Measurements from ENCODE around the gene FHL2. TPM values are rescaled to one million over a fixed set of nuclear protein-coding genes. Genes with fewer than 3 reads are reported as not detected.
A peak's percentile ranks its signal among the peaks of the same experiment; 100 is the strongest.

The FHL2 gene
- total and polyA plus RNA-seq, 2 experiments from 2014 or later, result 612 to 1,288 TPM

- Histone ChIP-seq H3K36me3 (no peaks in the 10 kb centered on the region), H3K4me3 (no peak overlapping the region), H3K9me3 (ENCODE audit: low read depth) (no peaks in the 10 kb centered on the region), H3K4me1 (ENCODE audit: low read depth) (peaks cover 44% of the 10 kb centered on the region), H3K27me3 (no peaks in the 10 kb centered on the region), H3K27ac (peak overlapping the region; percentile 64)
- no peak for DNase-seq (ENCODE audit: low read depth in 1 of 2, low spot score in 1 of 2)
- TF ChIP-seq, protein P1, sequence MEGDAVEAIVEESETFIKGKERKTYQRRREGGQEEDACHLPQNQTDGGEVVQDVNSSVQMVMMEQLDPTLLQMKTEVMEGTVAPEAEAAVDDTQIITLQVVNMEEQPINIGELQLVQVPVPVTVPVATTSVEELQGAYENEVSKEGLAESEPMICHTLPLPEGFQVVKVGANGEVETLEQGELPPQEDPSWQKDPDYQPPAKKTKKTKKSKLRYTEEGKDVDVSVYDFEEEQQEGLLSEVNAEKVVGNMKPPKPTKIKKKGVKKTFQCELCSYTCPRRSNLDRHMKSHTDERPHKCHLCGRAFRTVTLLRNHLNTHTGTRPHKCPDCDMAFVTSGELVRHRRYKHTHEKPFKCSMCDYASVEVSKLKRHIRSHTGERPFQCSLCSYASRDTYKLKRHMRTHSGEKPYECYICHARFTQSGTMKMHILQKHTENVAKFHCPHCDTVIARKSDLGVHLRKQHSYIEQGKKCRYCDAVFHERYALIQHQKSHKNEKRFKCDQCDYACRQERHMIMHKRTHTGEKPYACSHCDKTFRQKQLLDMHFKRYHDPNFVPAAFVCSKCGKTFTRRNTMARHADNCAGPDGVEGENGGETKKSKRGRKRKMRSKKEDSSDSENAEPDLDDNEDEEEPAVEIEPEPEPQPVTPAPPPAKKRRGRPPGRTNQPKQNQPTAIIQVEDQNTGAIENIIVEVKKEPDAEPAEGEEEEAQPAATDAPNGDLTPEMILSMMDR (IDR thresholded peaks at IDR 0.05; ENCODE audit: low read depth, low read length), result no peak
These were observed 45.1 kb upstream of the FHL2 start for GRCh38 chr2:105443617-105444598.

DNA sequence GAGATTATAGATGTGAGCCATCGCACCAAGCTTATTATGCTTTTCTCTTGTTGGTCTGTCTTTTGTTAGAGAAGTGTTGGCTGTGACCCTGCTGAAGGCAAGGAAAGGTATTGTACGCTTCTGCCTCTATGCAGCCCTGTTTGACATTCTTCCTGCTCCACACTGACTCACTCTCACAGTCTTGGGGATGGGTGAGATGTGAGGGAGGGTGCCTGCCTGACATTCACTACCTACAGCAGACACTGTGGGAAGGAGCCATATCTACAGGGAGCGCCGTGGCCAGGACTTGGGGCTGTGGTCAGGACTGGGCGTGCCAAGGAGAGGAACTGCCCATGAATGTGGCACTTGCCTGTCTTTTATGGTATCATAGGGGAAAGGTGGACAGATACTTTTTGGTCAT is 43.9 kb upstream of the FHL2 start:
- no peak for DNase-seq (ENCODE audit: low read depth in 1 of 2, low spot score in 1 of 2)
- no peak overlapping the region for H3K4me3 ChIP-seq
- no peaks in the 10 kb centered on the region for H3K36me3 ChIP-seq
- no peak overlapping the region for H3K27ac ChIP-seq
- TF ChIP-seq, protein P1 (IDR thresholded peaks at IDR 0.05; ENCODE audit: low read depth, low read length), result no peak
- H3K9me3 ChIP-seq (ENCODE audit: low read depth), result no peaks in the 10 kb centered on the region
- H3K4me1 ChIP-seq (ENCODE audit: low read depth), result peaks cover 42% of the 10 kb centered on the region
- no peaks in the 10 kb centered on the region for H3K27me3 ChIP-seq

DNA sequence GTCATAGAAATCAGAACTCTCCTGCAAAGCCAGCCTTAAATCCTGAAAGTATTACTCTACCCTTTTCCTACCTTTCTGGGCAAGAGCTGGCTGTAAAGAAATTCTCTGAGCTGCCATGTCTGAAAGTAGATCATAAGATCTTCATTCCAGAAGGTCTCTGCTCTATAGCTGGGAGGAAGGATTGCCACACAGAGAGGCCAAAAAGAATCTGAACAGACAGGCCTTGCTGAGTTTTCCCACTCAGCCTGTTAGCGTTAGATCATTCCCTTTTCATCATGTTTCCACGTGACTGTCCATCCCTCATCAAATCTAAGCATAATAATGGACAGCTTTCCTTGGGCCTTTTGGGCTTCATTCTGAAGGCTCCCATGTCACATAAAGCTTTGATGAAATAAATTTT is 43.2 kb upstream of the FHL2 start:
- Histone ChIP-seq H3K9me3 (ENCODE audit: low read depth) (no peaks in the 10 kb centered on the region), H3K27ac (no peak overlapping the region), H3K36me3 (no peaks in the 10 kb centered on the region), H3K27me3 (no peaks in the 10 kb centered on the region), H3K4me1 (ENCODE audit: low read depth) (peaks cover 42% of the 10 kb centered on the region), H3K4me3 (no peak overlapping the region)
- TF ChIP-seq, protein P1 (IDR thresholded peaks at IDR 0.05; ENCODE audit: low read depth, low read length), result no peak
- no peak for DNase-seq (ENCODE audit: low read depth in 1 of 2, low spot score in 1 of 2)

DNA sequence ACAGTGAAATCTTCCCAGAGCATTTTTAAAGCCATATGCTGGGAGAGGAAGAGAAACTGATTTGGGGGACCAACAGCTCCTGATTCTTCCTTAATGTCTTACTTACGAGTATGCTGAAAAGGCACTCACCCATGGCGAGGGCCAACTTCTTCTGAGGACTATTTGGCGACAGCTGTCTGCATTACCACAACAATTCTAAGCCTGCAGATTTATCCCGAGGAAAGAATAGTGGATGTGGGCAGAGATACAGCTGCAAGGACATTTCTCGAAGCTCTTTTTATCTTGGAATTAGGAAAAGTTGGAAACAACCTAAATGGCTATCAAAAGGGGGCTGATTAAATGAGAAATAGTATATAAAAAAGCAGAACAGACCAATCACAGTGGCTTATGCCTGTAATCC is 40.3 kb upstream of the FHL2 start:
- Histone ChIP-seq H3K4me3 (no peak overlapping the region), H3K36me3 (peaks cover 5% of the 10 kb centered on the region), H3K27me3 (no peaks in the 10 kb centered on the region), H3K4me1 (ENCODE audit: low read depth) (peaks cover 40% of the 10 kb centered on the region), H3K9me3 (ENCODE audit: low read depth) (no peaks in the 10 kb centered on the region), H3K27ac (peak overlapping the region; percentile 83)
- peak in 1 of 2 donors; percentile 11 for DNase-seq (ENCODE audit: low read depth in 1 of 2, low spot score in 1 of 2)
- TF ChIP-seq, protein P1 (IDR thresholded peaks at IDR 0.05; ENCODE audit: low read depth, low read length), result no peak

GRCh38 chr2:105438104-105438929 is 39.5 kb upstream of the FHL2 start:
- peak; percentile 51 to 95 for DNase-seq (ENCODE audit: low read depth in 1 of 2, low spot score in 1 of 2)
- Histone ChIP-seq H3K36me3 (peaks cover 13% of the 10 kb centered on the region), H3K27ac (peak overlapping the region; percentile 83), H3K4me3 (peak overlapping the region; percentile 66), H3K9me3 (ENCODE audit: low read depth) (no peaks in the 10 kb centered on the region), H3K4me1 (ENCODE audit: low read depth) (peaks cover 37% of the 10 kb centered on the region), H3K27me3 (no peaks in the 10 kb centered on the region)
- TF ChIP-seq, protein P1 (IDR thresholded peaks at IDR 0.05; ENCODE audit: low read depth, low read length), result no peak
